OCI-LY3 (cell line): ENCODE data around the gene PTPRA.

Experiments used
- H2AFZ ChIP-seq: fragments of 200-600, 300-600 bp; shearing (Covaris generic); 2 replicates; pipeline ENCODE4 v1.6.0; 2014; ENCODE audit warnings: antibody characterized with exemption, low read depth, low read length
- H3K27ac ChIP-seq: fragments of 200-600, 300-600 bp; sonication (generic); 2 replicates; pipeline ENCODE4 v1.5.1; 2014; ENCODE audit warnings: mild to moderate bottlenecking, low read length, moderate library complexity, mixed read lengths
- H3K27me3 ChIP-seq: fragments of 200-600, 300-600 bp; sonication (generic); 2 replicates; pipeline ENCODE4 v1.6.1; 2014; ENCODE audit warnings: low read depth, low read length, mixed read lengths
- H3K36me3 ChIP-seq: fragments of 200-600, 300-600 bp; sonication (generic); replicated peaks from 2 replicates; pipeline ENCODE3; 2014; ENCODE audit warnings: low read depth, low read length, mixed read lengths
- H3K4me1 ChIP-seq: fragments of 300-600, 200-600 bp; sonication (generic); 2 replicates; pipeline ENCODE4 v1.6.1; 2014; ENCODE audit warnings: low read length, mixed read lengths
- H3K4me2 ChIP-seq: fragments of 200-600, 300-600 bp; sonication (generic); 2 replicates; pipeline ENCODE4 v1.6.1; 2014; ENCODE audit warnings: low read length, mixed read lengths
- H3K4me3 ChIP-seq: fragments of 300-600, 200-600 bp; sonication (generic); 2 replicates; pipeline ENCODE4 v1.5.1; 2014; ENCODE audit warnings: antibody characterized with exemption, mild to moderate bottlenecking, low read length, moderate library complexity
- H3K79me2 ChIP-seq: fragments of 300-600, 200-600 bp; shearing (Covaris generic); 2 replicates; pipeline ENCODE4 v1.6.1; 2014; ENCODE audit warnings: mild to moderate bottlenecking, low read length, mixed read lengths
- H3K9ac ChIP-seq: fragments of 300-600, 200-600 bp; shearing (Covaris generic); 2 replicates; pipeline ENCODE4 v1.6.0; 2014; ENCODE audit warnings: mild to moderate bottlenecking, low read length, moderate library complexity
- H3K9me3 ChIP-seq: fragments of 200-600, 300-600 bp; shearing (Covaris generic); 2 replicates; pipeline ENCODE4 v1.6.1; 2014; ENCODE audit warnings: low read length, mixed read lengths; ENCODE audit not compliant: insufficient read depth
- H4K20me1 ChIP-seq: fragments of 200-600, 300-600 bp; sonication (generic); 2 replicates; pipeline ENCODE4 v1.6.1; 2016; ENCODE audit warnings: low read length, mixed read lengths; ENCODE audit not compliant: insufficient read depth
- CTCF ChIP-seq: fragments of 200-600, 300-600 bp; sonication (generic); IDR thresholded peaks from 2 replicates; pipeline ENCODE4 v1.5.1; 2014; ENCODE audit warnings: antibody characterized with exemption, low read length, low read depth
- EZH2phosphoT487 ChIP-seq: fragments of 200-600 bp; shearing (Covaris generic); IDR thresholded peaks from 2 replicates; pipeline ENCODE4 v1.6.1; 2018; ENCODE audit warnings: antibody characterized with exemption, mixed run types, low read depth

Gene PTPRA

DNA sequence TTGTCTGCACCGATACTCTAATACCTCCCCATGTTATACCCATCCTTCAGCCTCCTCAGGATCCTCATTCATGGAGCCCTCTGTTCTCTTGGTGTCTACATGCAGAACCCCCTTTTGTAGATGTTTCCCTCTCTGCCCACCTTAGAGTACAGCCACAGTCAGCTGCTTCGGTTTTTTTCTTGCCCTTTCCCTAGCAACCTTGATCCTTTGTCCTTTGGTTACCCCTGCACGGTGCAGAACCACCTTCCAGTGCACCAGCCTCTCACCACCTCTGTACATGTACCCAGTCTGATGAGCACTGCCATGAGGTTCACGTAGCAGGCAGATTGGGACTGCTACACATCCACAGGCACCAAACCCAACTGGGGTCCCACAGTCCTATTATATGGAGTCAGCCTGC is 25.5 kb upstream of the PTPRA start:
- Histone ChIP-seq H3K27me3 (no peaks in the 10 kb centered on the region), H3K4me2 (no peak overlapping the region), H3K4me1 (no peaks in the 10 kb centered on the region), H4K20me1 (no peaks in the 10 kb centered on the region), H3K27ac (no peak overlapping the region), H2AFZ (no peak overlapping the region), H3K4me3 (no peak overlapping the region), H3K9ac (no peak overlapping the region), H3K36me3 (no peaks in the 10 kb centered on the region), H3K9me3 (no peaks in the 10 kb centered on the region), H3K79me2 (no peaks in the 10 kb centered on the region)
- TF ChIP-seq EZH2phosphoT487 = no peak
- no peak for TF ChIP-seq CTCF

GRCh38 chr20:2849529-2849928 is 23.8 kb upstream of the PTPRA start:
- H3K4me2 ChIP-seq = no peak overlapping the region
- no peak overlapping the region for H3K27ac ChIP-seq
- H3K79me2 ChIP-seq = no peaks in the 10 kb centered on the region
- no peaks in the 10 kb centered on the region for H3K4me1 ChIP-seq
- no peaks in the 10 kb centered on the region for H4K20me1 ChIP-seq
- no peak for TF ChIP-seq EZH2phosphoT487
- H3K9me3 ChIP-seq = no peaks in the 10 kb centered on the region
- H3K4me3 ChIP-seq = no peak overlapping the region
- no peaks in the 10 kb centered on the region for H3K36me3 ChIP-seq
- H3K27me3 ChIP-seq = no peaks in the 10 kb centered on the region
- H3K9ac ChIP-seq = no peak overlapping the region
- H2AFZ ChIP-seq = no peak overlapping the region

DNA sequence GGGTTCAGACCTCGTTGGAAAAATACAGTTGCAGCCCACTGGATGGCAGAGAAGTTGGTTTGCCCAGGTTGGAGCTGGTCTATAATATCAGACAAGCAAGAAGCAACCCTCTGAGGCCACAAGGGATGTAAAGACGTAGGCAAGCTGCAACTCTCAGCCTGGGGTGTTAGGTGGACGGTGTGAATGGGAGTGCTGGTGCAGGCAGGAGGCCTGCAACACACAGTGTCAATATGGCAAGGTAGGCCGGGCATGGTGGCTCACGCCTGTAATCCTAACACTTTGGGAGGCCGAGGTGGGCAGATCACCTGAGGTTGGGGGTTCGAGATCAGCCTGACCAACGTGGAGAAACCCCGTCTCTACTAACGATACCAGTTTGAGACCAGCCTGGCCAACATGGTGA is 22.2 kb upstream of the PTPRA start:
- no peak overlapping the region for H3K9ac ChIP-seq
- no peak for TF ChIP-seq CTCF
- TF ChIP-seq EZH2phosphoT487 = no peak
- H3K4me3 ChIP-seq = no peak overlapping the region
- no peaks in the 10 kb centered on the region for H3K27me3 ChIP-seq
- no peaks in the 10 kb centered on the region for H3K79me2 ChIP-seq
- no peaks in the 10 kb centered on the region for H3K4me1 ChIP-seq
- no peak overlapping the region for H3K27ac ChIP-seq
- H3K9me3 ChIP-seq = no peaks in the 10 kb centered on the region
- no peak overlapping the region for H3K4me2 ChIP-seq
- H4K20me1 ChIP-seq = 0 out of 2 replicates have a peak, but pooled peaks cover 2% of the 10 kb centered on the region
- H3K36me3 ChIP-seq = no peaks in the 10 kb centered on the region
- H2AFZ ChIP-seq = no peak overlapping the region

GRCh38 chr20:2858591-2858990 is 14.7 kb upstream of the PTPRA start:
- H3K27me3 ChIP-seq = no peaks in the 10 kb centered on the region
- H3K4me1 ChIP-seq = no peaks in the 10 kb centered on the region
- no peaks in the 10 kb centered on the region for H3K79me2 ChIP-seq
- 0 out of 2 replicates have a peak, but pooled peaks cover 2% of the 10 kb centered on the region for H4K20me1 ChIP-seq
- H3K4me3 ChIP-seq = no peak overlapping the region
- no peaks in the 10 kb centered on the region for H3K36me3 ChIP-seq
- H3K9ac ChIP-seq = no peak overlapping the region
- no peaks in the 10 kb centered on the region for H3K9me3 ChIP-seq
- H2AFZ ChIP-seq = no peak overlapping the region
- H3K4me2 ChIP-seq = no peak overlapping the region
- TF ChIP-seq EZH2phosphoT487 (no peak), CTCF (no peak)
- H3K27ac ChIP-seq = no peak overlapping the region
